H9 (cell line): Measurements from ENCODE around the gene ITGAX. TPM values are rescaled to one million over a fixed set of nuclear protein-coding genes. Genes with fewer than 3 reads are reported as not detected.

ENCODE experiments used
- DNase-seq: peaks from one replicate; pipeline ENCODE4 v3.0.0-alpha.2; 2017
- H2AFZ ChIP-seq: one replicate; pipeline ENCODE4 v1.6.1; 2013; ENCODE audit warnings: mild to moderate bottlenecking, low read length, control low read depth, moderate library complexity
- H2AK5ac ChIP-seq: 2 replicates; pipeline ENCODE4 v1.6.1; 2013; ENCODE audit warnings: low read length, control low read depth, mixed read lengths; ENCODE audit not compliant: insufficient read length
- H2BK120ac ChIP-seq: one replicate; pipeline ENCODE4 v1.6.1; 2013; ENCODE audit warnings: low read depth, mild to moderate bottlenecking, low read length, control low read depth, inconsistent platforms; ENCODE audit not compliant: poor library complexity, severe bottlenecking
- H2BK12ac ChIP-seq: 2 replicates; pipeline ENCODE4 v1.6.1; 2013; ENCODE audit warnings: low read length, control low read depth, mixed read lengths, low read depth; ENCODE audit not compliant: insufficient read length
- H2BK15ac ChIP-seq: 2 replicates; pipeline ENCODE4 v1.6.1; 2013; ENCODE audit warnings: low read depth, low read length, control low read depth
- H2BK20ac ChIP-seq: one replicate; pipeline ENCODE4 v1.6.1; 2013; ENCODE audit warnings: low read depth, mild to moderate bottlenecking, low read length, control low read depth, inconsistent platforms; ENCODE audit not compliant: poor library complexity, severe bottlenecking
- H2BK5ac ChIP-seq: 2 replicates; pipeline ENCODE4 v1.6.1; 2013; ENCODE audit warnings: low read length, control low read depth, mixed read lengths; ENCODE audit not compliant: insufficient read length
- H3K14ac ChIP-seq: 2 replicates; pipeline ENCODE4 v1.6.1; 2013; ENCODE audit warnings: low read length, control low read depth; ENCODE audit not compliant: insufficient read depth
- H3K18ac ChIP-seq: 2 replicates; pipeline ENCODE4 v1.6.1; 2013; ENCODE audit warnings: low read depth, mild to moderate bottlenecking, mixed read lengths, low read length, control low read depth; ENCODE audit not compliant: insufficient read length
- H3K23ac ChIP-seq: 2 replicates; pipeline ENCODE4 v1.6.1; 2013; ENCODE audit warnings: low read length, control low read depth, mixed read lengths, low read depth; ENCODE audit not compliant: insufficient read length
- H3K23me2 ChIP-seq: 2 replicates; pipeline ENCODE4 v1.6.1; 2013; ENCODE audit warnings: low read depth, mild to moderate bottlenecking, mixed read lengths, low read length, control low read depth; ENCODE audit not compliant: insufficient read length, poor library complexity, severe bottlenecking
- H3K27ac ChIP-seq: 2 replicates; pipeline ENCODE4 v1.5.1; 2013; ENCODE audit warnings: low read length, control low read depth, mixed read lengths, low read depth; ENCODE audit not compliant: insufficient read length
- H3K27me3 ChIP-seq: 2 replicates; pipeline ENCODE4 v1.6.1; 2013; ENCODE audit warnings: low read length, control low read depth, inconsistent platforms; ENCODE audit not compliant: insufficient read depth
- H3K4ac ChIP-seq: 2 replicates; pipeline ENCODE4 v1.6.1; 2013; ENCODE audit warnings: low read depth, mild to moderate bottlenecking, control low read depth, inconsistent platforms, low read length, moderate library complexity
- H3K4me1 ChIP-seq: 2 replicates; pipeline ENCODE4 v1.6.1; 2013; ENCODE audit warnings: low read length, control low read depth, inconsistent platforms; ENCODE audit not compliant: insufficient read depth
- H3K4me2 ChIP-seq: 2 replicates; pipeline ENCODE4 v1.6.1; 2013; ENCODE audit warnings: low read length, control low read depth, mixed read lengths; ENCODE audit not compliant: insufficient read length, insufficient read depth
- H3K56ac ChIP-seq: 2 replicates; pipeline ENCODE4 v1.6.1; 2013; ENCODE audit warnings: low read depth, mild to moderate bottlenecking, mixed read lengths, low read length, control low read depth; ENCODE audit not compliant: insufficient read length
- H3K79me1 ChIP-seq: 2 replicates; pipeline ENCODE4 v1.6.1; 2013; ENCODE audit warnings: low read depth, mild to moderate bottlenecking, moderate library complexity, low read length, control low read depth, inconsistent platforms; ENCODE audit not compliant: insufficient read depth, poor library complexity, severe bottlenecking
- H3K79me2 ChIP-seq: 2 replicates; pipeline ENCODE4 v1.6.1; 2013; ENCODE audit warnings: low read length, control low read depth, inconsistent platforms; ENCODE audit not compliant: insufficient read depth
- H3K9ac ChIP-seq: 2 replicates; pipeline ENCODE4 v1.6.1; 2013; ENCODE audit warnings: low read length, control low read depth, mixed read lengths; ENCODE audit not compliant: insufficient read length; ENCODE audit errors: extremely low read depth
- H3K9me3 ChIP-seq: one replicate; pipeline ENCODE4 v1.6.1; 2013; ENCODE audit warnings: low read depth, low read length, inconsistent platforms; ENCODE audit not compliant: control insufficient read depth
- H3T11ph ChIP-seq: one replicate; pipeline ENCODE4 v1.6.1; 2013; ENCODE audit warnings: mild to moderate bottlenecking, low read length, control low read depth, inconsistent platforms
- H4K20me1 ChIP-seq: one replicate; pipeline ENCODE4 v1.6.1; 2013; ENCODE audit not compliant: control insufficient read depth, insufficient read length, insufficient read depth
- H4K5ac ChIP-seq: 2 replicates; pipeline ENCODE4 v1.6.1; 2013; ENCODE audit warnings: low read depth, mild to moderate bottlenecking, mixed read lengths, low read length, control low read depth; ENCODE audit not compliant: insufficient read length
- H4K8ac ChIP-seq: replicated peaks from 2 replicates; pipeline ENCODE4 v1.6.1; 2013; ENCODE audit warnings: low read length, control low read depth, mixed read lengths, low read depth; ENCODE audit not compliant: insufficient read length
- H4K91ac ChIP-seq: 2 replicates; pipeline ENCODE4 v1.6.1; 2013; ENCODE audit warnings: low read depth, mild to moderate bottlenecking, moderate library complexity, mixed read lengths, low read length, control low read depth; ENCODE audit not compliant: insufficient read length
- H3K27ac Mint-ChIP-seq, 3 experiments: 2 replicates in 2 of 3; 3 replicates in 1 of 3; pipeline ENCODE4 v1.8.0; 2020 to 2021; ENCODE audit warnings: mixed read lengths in 3 of 3, mild to moderate bottlenecking in 1 of 3, moderate library complexity in 1 of 3
- H3K27me3 Mint-ChIP-seq: 2 replicates; pipeline ENCODE4 v1.8.0; 2021; ENCODE audit warnings: low read depth, mild to moderate bottlenecking, moderate library complexity, mixed read lengths
- H3K36me3 Mint-ChIP-seq, 3 experiments: 2 replicates in 2 of 3; 3 replicates in 1 of 3; pipeline ENCODE4 v1.8.0; 2020 to 2021; ENCODE audit warnings: low read depth in 3 of 3, mixed read lengths in 3 of 3; ENCODE audit not compliant: insufficient read depth in 1 of 3
- H3K4me1 Mint-ChIP-seq, 2 experiments: 2 replicates each; pipeline ENCODE4 v1.8.0; 2020; ENCODE audit warnings: mixed read lengths in 2 of 2
- H3K4me3 Mint-ChIP-seq, 2 experiments: 2 replicates in 1 of 2; 3 replicates in 1 of 2; pipeline ENCODE4 v1.8.0; 2020 to 2021; ENCODE audit warnings: mild to moderate bottlenecking in 2 of 2, mixed read lengths in 2 of 2, moderate library complexity in 1 of 2
- H3K9me3 Mint-ChIP-seq, 2 experiments: 2 replicates in 1 of 2; 3 replicates in 1 of 2; pipeline ENCODE4 v1.8.0; 2020; ENCODE audit warnings: mild to moderate bottlenecking in 2 of 2, mixed read lengths in 2 of 2, moderate library complexity in 1 of 2
- CTCF ChIP-seq: fragments of 200-600 bp; sonication (generic); conservative IDR thresholded peaks from 3 replicates; pipeline ENCODE4 v1.8.0; 2021; ENCODE audit warnings: antibody characterized with exemption, mild to moderate bottlenecking
- WGBS: extraction: QIAGEN DNeasy Blood & Tissue Kit; methylation state at CpG from one replicate; pipeline ENCODE4 v1.1.7; 2013; ENCODE audit warnings: missing lambda C conversion rate, low lambda C conversion rate, mixed read lengths; ENCODE audit not compliant: insufficient read length; ENCODE audit errors: extremely low coverage; 5-methylcytosine and 5-hydroxymethylcytosine counted together
- total RNA-seq: library from RNA; stranded (reverse); gene quantifications from 2 replicates; pipeline ENCODE4 v1.2.1, GENCODE V29; 2021

Gene ITGAX
- total RNA-seq, 1 experiment from 2014 or later: 0.28 TPM

GRCh38 chr16:31403590-31404352 lies 48.8 kb downstream of the ITGAX start:
- peaks cover 14% of the 10 kb centered on the region for H3K27me3 Mint-ChIP-seq
- no peak overlapping the region for H3K9ac ChIP-seq
- no peaks in the 10 kb centered on the region for H3K79me1 ChIP-seq
- H2BK15ac ChIP-seq: no peak overlapping the region
- no peaks in the 10 kb centered on the region for H3K23me2 ChIP-seq
- H4K8ac ChIP-seq: no peak overlapping the region
- H3K27me3 ChIP-seq: no peaks in the 10 kb centered on the region
- WGBS: no CpG with 5 or more reads among the region's 21 CpGs
- no peak overlapping the region for H3K14ac ChIP-seq
- H2BK20ac ChIP-seq: no peak overlapping the region
- no peak overlapping the region for H2BK12ac ChIP-seq
- no peak overlapping the region for H4K5ac ChIP-seq
- H3K4me2 ChIP-seq: no peak overlapping the region
- no peak for DNase-seq
- H3K9me3 ChIP-seq: no peaks in the 10 kb centered on the region
- H3K4ac ChIP-seq: no peak overlapping the region
- H3K36me3 Mint-ChIP-seq: peaks cover 0 to 4% (median 0%) of the 10 kb centered on the region in 3 experiments; a peak in 2 of 7 replicates
- H3T11ph ChIP-seq: no peak overlapping the region
- H2AK5ac ChIP-seq: no peak overlapping the region
- no peak overlapping the region for H3K27ac ChIP-seq
- no peaks in the 10 kb centered on the region for H3K79me2 ChIP-seq
- H3K4me1 ChIP-seq: no peaks in the 10 kb centered on the region
- H3K4me1 Mint-ChIP-seq: no peaks in the 10 kb centered on the region
- H2BK5ac ChIP-seq: no peak overlapping the region
- no peak overlapping the region for H2AFZ ChIP-seq
- no peak overlapping the region for H3K27ac Mint-ChIP-seq
- no peak overlapping the region for H3K18ac ChIP-seq
- H3K56ac ChIP-seq: no peak overlapping the region
- H3K9me3 Mint-ChIP-seq: peaks cover 0 to 3% of the 10 kb centered on the region in 2 experiments; a peak in 1 of 5 replicates
- no peak overlapping the region for H3K23ac ChIP-seq
- H4K91ac ChIP-seq: no peak overlapping the region
- TF ChIP-seq CTCF: no peak
- H3K4me3 Mint-ChIP-seq: no peak overlapping the region
- H4K20me1 ChIP-seq: no peaks in the 10 kb centered on the region
- H2BK120ac ChIP-seq: no peak overlapping the region
